Neural progenitor cell (in vitro differentiated cells): ENCODE measurements around the gene ATP10A. TPM values are rescaled to one million over a fixed set of nuclear protein-coding genes. Genes with fewer than 3 reads are reported as not detected.

Experiments used
- DNase-seq: peaks from one replicate; pipeline ENCODE4 v3.0.0-alpha.2; 2016; ENCODE audit warnings: low spot score
- H2AFZ ChIP-seq: fragments of 200-600 bp; sonication (generic); replicated peaks from 2 replicates; pipeline ENCODE4 v1.6.1; 2016; ENCODE audit warnings: antibody characterized with exemption
- H3F3A ChIP-seq: fragments of 200-600 bp; sonication (generic); 2 replicates; pipeline ENCODE4 v1.6.1; 2016; ENCODE audit warnings: antibody characterized with exemption, low read depth
- H3K27ac ChIP-seq: fragments of 200-600 bp; sonication (generic); 2 replicates; pipeline ENCODE4 v1.5.1; 2016; ENCODE audit warnings: mild to moderate bottlenecking
- H3K27me3 ChIP-seq: fragments of 200-600 bp; sonication (generic); 2 replicates; pipeline ENCODE4 v1.6.1; 2016; ENCODE audit warnings: mild to moderate bottlenecking, moderate library complexity
- H3K36me3 ChIP-seq: fragments of 200-600 bp; sonication (generic); 2 replicates; pipeline ENCODE4 v1.5.1; 2016
- H3K4me1 ChIP-seq: fragments of 200-600 bp; sonication (generic); 2 replicates; pipeline ENCODE4 v1.6.1; 2016; ENCODE audit warnings: mixed run types
- H3K4me2 ChIP-seq: fragments of 200-600 bp; sonication (generic); 2 replicates; pipeline ENCODE4 v1.6.1; 2016
- H3K4me3 ChIP-seq: fragments of 200-600 bp; sonication (generic); 2 replicates; pipeline ENCODE4 v1.5.1; 2016
- H3K79me2 ChIP-seq: fragments of 200-600 bp; sonication (generic); 2 replicates; pipeline ENCODE4 v1.6.1; 2016; ENCODE audit warnings: low read depth
- H3K9ac ChIP-seq: fragments of 200-600 bp; sonication (generic); 2 replicates; pipeline ENCODE4 v1.6.1; 2016
- H3K9me3 ChIP-seq: fragments of 200-600 bp; sonication (generic); 2 replicates; pipeline ENCODE4 v1.5.1; 2016; ENCODE audit warnings: low read depth
- H4K20me1 ChIP-seq: fragments of 200-600 bp; sonication (generic); 2 replicates; pipeline ENCODE4 v1.6.1; 2016; ENCODE audit warnings: low read depth
- H3K27ac Mint-ChIP-seq: 3 replicates; pipeline ENCODE4 v1.8.0; 2021; ENCODE audit warnings: mixed read lengths
- H3K27me3 Mint-ChIP-seq: 2 replicates; pipeline ENCODE4 v1.8.0; 2022; ENCODE audit warnings: low read depth, mild to moderate bottlenecking, inconsistent platforms, moderate library complexity, mixed read lengths; ENCODE audit not compliant: insufficient read depth
- H3K36me3 Mint-ChIP-seq: 3 replicates; pipeline ENCODE4 v1.8.0; 2021; ENCODE audit warnings: mixed read lengths
- H3K4me1 Mint-ChIP-seq: 3 replicates; pipeline ENCODE4 v1.8.0; 2021; ENCODE audit warnings: mixed read lengths
- H3K4me3 Mint-ChIP-seq: 3 replicates; pipeline ENCODE4 v1.8.0; 2021; ENCODE audit warnings: mild to moderate bottlenecking, moderate library complexity, mixed read lengths
- H3K9me3 Mint-ChIP-seq: 3 replicates; pipeline ENCODE4 v1.8.0; 2020; ENCODE audit warnings: mixed read lengths
- EZH2 ChIP-seq: fragments of 200-600 bp; sonication (generic); IDR thresholded peaks from 2 replicates; pipeline ENCODE4 v1.6.1; 2017; ENCODE audit warnings: antibody characterized with exemption, mild to moderate bottlenecking, moderate library complexity
- EZH2phosphoT487 ChIP-seq: fragments of 200-600 bp; sonication (generic); IDR thresholded peaks from 2 replicates; pipeline ENCODE4 v1.6.1; 2017; ENCODE audit warnings: antibody characterized with exemption
- total RNA-seq: library from RNA; depleted of rRNA; stranded (reverse); fragments of >200 nt; gene quantifications from 2 replicates; pipeline ENCODE4 v1.2.3, GENCODE V29; 2015; ENCODE audit warnings: low replicate concordance
- TF ChIP-seq, protein P1 (sequence below): fragments of 200-600 bp; sonication (generic); IDR thresholded peaks from 2 replicates; pipeline ENCODE4 v1.5.1; 2017; ENCODE audit warnings: antibody characterized with exemption, mild to moderate bottlenecking

The ATP10A gene
- total RNA-seq, 1 donor from 2014 or later: 0.32 TPM

DNA sequence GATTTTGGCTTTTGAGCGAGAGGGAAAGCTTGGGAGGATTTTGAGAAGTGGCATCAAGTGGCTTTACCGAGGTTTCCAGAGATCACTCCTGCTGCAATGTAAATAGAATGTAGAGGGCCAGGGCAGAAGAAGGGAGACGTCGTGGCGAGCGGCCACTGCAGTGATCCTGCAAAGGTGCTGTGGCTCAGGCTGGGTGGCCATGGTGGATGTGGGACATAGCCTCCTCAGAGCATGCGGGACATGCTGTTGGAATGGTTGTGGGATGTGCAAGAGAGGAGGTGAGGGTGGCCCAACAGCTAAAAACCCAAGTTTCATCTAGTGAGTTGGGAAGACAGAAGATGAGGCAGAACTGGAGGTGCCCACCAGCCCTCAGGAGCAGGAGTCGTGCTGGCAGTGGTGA, 3.1 kb upstream of the ATP10A start:
- no peaks in the 10 kb centered on the region for H3K36me3 ChIP-seq
- Mint-ChIP-seq H3K27ac (no peak overlapping the region), H3K9me3 (no peaks in the 10 kb centered on the region), H3K4me3 (no peak overlapping the region), H3K27me3 (peaks cover 31% of the 10 kb centered on the region), H3K36me3 (peaks cover 2% of the 10 kb centered on the region), H3K4me1 (peaks cover 5% of the 10 kb centered on the region)
- DNase-seq: no peak
- H3K79me2 ChIP-seq: no peaks in the 10 kb centered on the region
- no peak overlapping the region for H2AFZ ChIP-seq
- H3K4me2 ChIP-seq: no peak overlapping the region
- H4K20me1 ChIP-seq: no peaks in the 10 kb centered on the region
- TF ChIP-seq, protein P1, sequence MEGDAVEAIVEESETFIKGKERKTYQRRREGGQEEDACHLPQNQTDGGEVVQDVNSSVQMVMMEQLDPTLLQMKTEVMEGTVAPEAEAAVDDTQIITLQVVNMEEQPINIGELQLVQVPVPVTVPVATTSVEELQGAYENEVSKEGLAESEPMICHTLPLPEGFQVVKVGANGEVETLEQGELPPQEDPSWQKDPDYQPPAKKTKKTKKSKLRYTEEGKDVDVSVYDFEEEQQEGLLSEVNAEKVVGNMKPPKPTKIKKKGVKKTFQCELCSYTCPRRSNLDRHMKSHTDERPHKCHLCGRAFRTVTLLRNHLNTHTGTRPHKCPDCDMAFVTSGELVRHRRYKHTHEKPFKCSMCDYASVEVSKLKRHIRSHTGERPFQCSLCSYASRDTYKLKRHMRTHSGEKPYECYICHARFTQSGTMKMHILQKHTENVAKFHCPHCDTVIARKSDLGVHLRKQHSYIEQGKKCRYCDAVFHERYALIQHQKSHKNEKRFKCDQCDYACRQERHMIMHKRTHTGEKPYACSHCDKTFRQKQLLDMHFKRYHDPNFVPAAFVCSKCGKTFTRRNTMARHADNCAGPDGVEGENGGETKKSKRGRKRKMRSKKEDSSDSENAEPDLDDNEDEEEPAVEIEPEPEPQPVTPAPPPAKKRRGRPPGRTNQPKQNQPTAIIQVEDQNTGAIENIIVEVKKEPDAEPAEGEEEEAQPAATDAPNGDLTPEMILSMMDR: no peak
- TF ChIP-seq EZH2phosphoT487: no peak
- no peak for TF ChIP-seq EZH2
- no peak overlapping the region for H3K4me3 ChIP-seq
- no peak overlapping the region for H3K9ac ChIP-seq
- H3K4me1 ChIP-seq: no peaks in the 10 kb centered on the region
- no peaks in the 10 kb centered on the region for H3K9me3 ChIP-seq
- H3F3A ChIP-seq: no peaks in the 10 kb centered on the region
- no peak overlapping the region for H3K27ac ChIP-seq
- peaks cover 48% of the 10 kb centered on the region for H3K27me3 ChIP-seq

GRCh38 chr15:25864966-25865365, 1.8 kb upstream of the ATP10A start:
- Histone ChIP-seq H3K27ac (no peak overlapping the region), H3F3A (no peaks in the 10 kb centered on the region), H3K9ac (no peak overlapping the region), H3K9me3 (no peaks in the 10 kb centered on the region), H4K20me1 (no peaks in the 10 kb centered on the region), H3K27me3 (peaks cover 61% of the 10 kb centered on the region), H3K4me2 (no peak overlapping the region), H3K36me3 (no peaks in the 10 kb centered on the region), H3K4me3 (no peak overlapping the region), H2AFZ (no peak overlapping the region), H3K79me2 (no peaks in the 10 kb centered on the region), H3K4me1 (no peaks in the 10 kb centered on the region)
- no peak for DNase-seq
- H3K4me3 Mint-ChIP-seq: peak overlapping the region; percentile 25
- TF ChIP-seq EZH2phosphoT487 (no peak), EZH2 (no peak)
- TF ChIP-seq, protein P1: no peak
- H3K27me3 Mint-ChIP-seq: peaks cover 39% of the 10 kb centered on the region
- H3K27ac Mint-ChIP-seq: no peak overlapping the region
- no peaks in the 10 kb centered on the region for H3K9me3 Mint-ChIP-seq
- H3K4me1 Mint-ChIP-seq: peaks cover 11% of the 10 kb centered on the region
- H3K36me3 Mint-ChIP-seq: peaks cover 2% of the 10 kb centered on the region

DNA sequence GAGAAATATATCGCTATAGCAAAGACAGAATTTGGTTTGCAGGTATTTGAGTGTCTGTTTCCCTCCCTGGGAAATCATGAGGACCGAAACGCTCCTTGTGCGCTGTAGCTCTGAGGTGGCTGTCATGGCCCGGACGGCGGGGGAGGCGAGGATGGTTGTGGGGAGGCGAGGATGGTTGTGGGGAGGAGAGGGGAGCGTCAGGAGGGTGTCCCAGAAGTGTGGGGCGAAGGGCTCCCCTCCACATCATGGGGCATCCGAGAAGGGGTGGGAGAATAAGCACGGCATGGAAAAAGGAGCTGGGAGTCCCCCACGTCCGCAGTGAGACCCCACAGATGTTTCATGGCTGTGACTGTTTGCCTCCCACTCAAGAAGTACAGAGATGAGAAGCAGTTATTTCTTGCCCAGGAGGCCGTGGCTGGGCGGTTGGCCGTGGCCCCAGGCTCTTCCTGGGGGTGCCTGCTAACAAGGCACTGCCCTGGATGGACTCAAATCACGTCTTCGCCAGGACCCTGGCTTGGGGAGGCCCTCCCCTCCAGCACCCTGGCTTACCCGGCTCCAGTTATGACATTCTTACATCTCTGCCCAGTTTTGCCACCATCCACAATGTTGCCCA, 947 bp upstream of the ATP10A start:
- Histone ChIP-seq H3K9ac (no peak overlapping the region), H3K4me1 (no peaks in the 10 kb centered on the region), H3K79me2 (no peaks in the 10 kb centered on the region), H2AFZ (peak overlapping the region; percentile 99), H3K4me2 (peak overlapping the region; percentile 97), H3K9me3 (no peaks in the 10 kb centered on the region), H3K36me3 (no peaks in the 10 kb centered on the region), H3F3A (no peaks in the 10 kb centered on the region), H3K4me3 (peak overlapping the region; percentile 69), H3K27ac (no peak overlapping the region), H3K27me3 (peaks cover 70% of the 10 kb centered on the region), H4K20me1 (no peaks in the 10 kb centered on the region)
- Mint-ChIP-seq H3K9me3 (no peaks in the 10 kb centered on the region), H3K4me3 (peak overlapping the region; percentile 85), H3K4me1 (peaks cover 15% of the 10 kb centered on the region), H3K27ac (no peak overlapping the region), H3K36me3 (peaks cover 2% of the 10 kb centered on the region), H3K27me3 (peaks cover 39% of the 10 kb centered on the region)
- DNase-seq: no peak
- TF ChIP-seq, protein P1: no peak
- no peak for TF ChIP-seq EZH2
- TF ChIP-seq EZH2phosphoT487: no peak
